IPS DF 4.7 (cell line): ENCODE measurements around the gene INSYN2B.

Experiments
- DNase-seq: peaks from one replicate; pipeline ENCODE4 v3.0.0-alpha.2; 2013; ENCODE audit warnings: low spot score; ENCODE audit errors: extremely low read depth

INSYN2B gene

GRCh38 chr5:169895926-169896325, 84.4 kb downstream of the INSYN2B start:
- no peak for DNase-seq

- no peak for DNase-seq
These were observed 86.7 kb downstream of the INSYN2B start for GRCh38 chr5:169893571-169893970.

GRCh38 chr5:169893010-169893409, 87.3 kb downstream of the INSYN2B start:
- DNase-seq = no peak

- no peak for DNase-seq
These were observed 90.7 kb downstream of the INSYN2B start for GRCh38 chr5:169889572-169889971.

GRCh38 chr5:169886677-169887076, 93.6 kb downstream of the INSYN2B start:
- no peak for DNase-seq

GRCh38 chr5:169886033-169886432, 94.3 kb downstream of the INSYN2B start:
- DNase-seq = no peak

- no peak for DNase-seq
These were observed 98.5 kb downstream of the INSYN2B start for GRCh38 chr5:169881702-169882303.

- DNase-seq = no peak
These were observed 99.5 kb downstream of the INSYN2B start for GRCh38 chr5:169880785-169881184.

- no peak for DNase-seq
These were observed 100.2 kb downstream of the INSYN2B start for GRCh38 chr5:169880012-169880663.

GRCh38 chr5:169876386-169876785, 103.9 kb downstream of the INSYN2B start:
- no peak for DNase-seq

- DNase-seq = no peak
These were observed 104.6 kb downstream of the INSYN2B start for GRCh38 chr5:169875731-169876130.

- no peak for DNase-seq
These were observed 105.1 kb downstream of the INSYN2B start for GRCh38 chr5:169875091-169875728.

GRCh38 chr5:169874621-169875020, 105.7 kb downstream of the INSYN2B start:
- DNase-seq = no peak

GRCh38 chr5:169873642-169874041, 106.7 kb downstream of the INSYN2B start:
- DNase-seq = no peak

GRCh38 chr5:169871826-169872490, 108.3 kb downstream of the INSYN2B start:
- DNase-seq = no peak

GRCh38 chr5:169870211-169870610, 110.1 kb downstream of the INSYN2B start:
- DNase-seq = no peak

GRCh38 chr5:169869066-169869465, 111.2 kb downstream of the INSYN2B start:
- no peak for DNase-seq

GRCh38 chr5:169867347-169867746, 112.9 kb downstream of the INSYN2B start:
- DNase-seq = no peak

GRCh38 chr5:169864483-169864882, 115.8 kb downstream of the INSYN2B start:
- DNase-seq = no peak

GRCh38 chr5:169862391-169862811, 117.9 kb downstream of the INSYN2B start:
- DNase-seq = no peak

- DNase-seq = no peak
These were observed 118.4 kb downstream of the INSYN2B start for GRCh38 chr5:169861934-169862333.

- DNase-seq = no peak
These were observed 118.9 kb downstream of the INSYN2B start for GRCh38 chr5:169861433-169861832.
